PC-9 (cell line): ENCODE data around the gene MRPL55. TPM values are rescaled to one million over a fixed set of nuclear protein-coding genes. Genes with fewer than 3 reads are reported as not detected.

Source experiments
- BruUV-seq: library from RNA; stranded (reverse); fragments of 400-500 nt; replicated peaks from 2 replicates; lab custom pipeline; 2021; lab: Mats Ljungman, UMichigan
- CTCF ChIA-PET: fragments of 300-600 bp; sonication (Branson Sonifier 250); formaldehyde crosslinking; loops from one replicate; lab custom pipeline; 2022; ENCODE audit warnings: antibody characterized with exemption; lab: Charles Lee
- POLR2A ChIA-PET: fragments of 300-600 bp; sonication (Branson Sonifier 250); formaldehyde crosslinking; loops from one replicate; lab custom pipeline; 2022; ENCODE audit warnings: antibody characterized with exemption; ENCODE audit not compliant: unreplicated experiment; lab: Charles Lee
- DNase-seq, 2 experiments: peaks; one replicate each; pipeline versions ENCODE4 v3.0.0 to v3.0.0-alpha.2; 2015 to 2022; ENCODE audit warnings: mixed read lengths in 1 of 2
- H2AFZ ChIP-seq: fragments of 200-600 bp; sonication (generic); 2 replicates; pipeline ENCODE4 v1.8.1; 2017; ENCODE audit warnings: antibody characterized with exemption
- H3F3A ChIP-seq: fragments of 200-600 bp; sonication (generic); 2 replicates; pipeline ENCODE4 v1.8.1; 2017; ENCODE audit warnings: antibody characterized with exemption, mild to moderate bottlenecking, low read depth; ENCODE audit not compliant: insufficient read depth
- H3K27ac ChIP-seq: fragments of 200-600 bp; sonication (generic); 2 replicates; pipeline ENCODE4 v1.6.1; 2016; ENCODE audit warnings: mixed run types
- H3K27me3 ChIP-seq: fragments of 200-600 bp; sonication (generic); 2 replicates; pipeline ENCODE4 v1.6.1; 2016; ENCODE audit warnings: low read depth, mixed run types; ENCODE audit not compliant: insufficient read depth
- H3K36me3 ChIP-seq: fragments of 200-600 bp; sonication (generic); 2 replicates; pipeline ENCODE4 v1.6.1; 2016; ENCODE audit warnings: low read depth, mixed run types
- H3K4me1 ChIP-seq: fragments of 200-600 bp; sonication (generic); replicated peaks from 2 replicates; pipeline ENCODE4 v1.6.1; 2016; ENCODE audit warnings: mixed run types; ENCODE audit not compliant: insufficient read depth
- H3K4me2 ChIP-seq: fragments of 200-600 bp; sonication (generic); 2 replicates; pipeline ENCODE4 v1.6.1; 2017; ENCODE audit warnings: mixed run types
- H3K4me3 ChIP-seq: fragments of 200-600 bp; sonication (generic); 2 replicates; pipeline ENCODE4 v1.6.1; 2016; ENCODE audit warnings: mixed run types
- H3K79me2 ChIP-seq: fragments of 200-600 bp; sonication (generic); 2 replicates; pipeline ENCODE4 v1.6.1; 2017; ENCODE audit warnings: low read depth, mixed run types
- H3K9me2 ChIP-seq: fragments of 200-600 bp; sonication (generic); 2 replicates; pipeline ENCODE4 v1.8.1; 2017; ENCODE audit warnings: mild to moderate bottlenecking; ENCODE audit not compliant: insufficient read depth
- H3K9me3 ChIP-seq: fragments of 200-600 bp; sonication (generic); 2 replicates; pipeline ENCODE4 v1.8.1; 2016; ENCODE audit warnings: low read depth; ENCODE audit not compliant: insufficient read depth
- H4K20me1 ChIP-seq: fragments of 200-600 bp; sonication (generic); 2 replicates; pipeline ENCODE4 v1.8.1; 2017; ENCODE audit not compliant: insufficient read depth
- EZH2 ChIP-seq: fragments of 200-600 bp; sonication (generic); IDR thresholded peaks from 2 replicates; pipeline ENCODE4 v1.8.0; 2017; ENCODE audit warnings: antibody characterized with exemption, low read depth
- intact Hi-C: fragments of 100-400 bp; cut with micrococcal nuclease; formaldehyde crosslinking; loops from one replicate; pipeline ENCODE4 v1.10.0; 2022; ENCODE audit not compliant: unreplicated experiment
- total RNA-seq: library from RNA; stranded (reverse); gene quantifications from 2 replicates; pipeline ENCODE4 v1.2.3, GENCODE V29; 2021
- TF ChIP-seq, protein P1 (sequence below): fragments of 200-600 bp; sonication (generic); conservative IDR thresholded peaks from 2 replicates; pipeline ENCODE4 v1.6.1; 2017; ENCODE audit warnings: mixed run types, antibody characterized with exemption, mild to moderate bottlenecking, moderate library complexity

MRPL55 gene
- total RNA-seq, 1 experiment from 2014 or later: 81.0 TPM

DNA sequence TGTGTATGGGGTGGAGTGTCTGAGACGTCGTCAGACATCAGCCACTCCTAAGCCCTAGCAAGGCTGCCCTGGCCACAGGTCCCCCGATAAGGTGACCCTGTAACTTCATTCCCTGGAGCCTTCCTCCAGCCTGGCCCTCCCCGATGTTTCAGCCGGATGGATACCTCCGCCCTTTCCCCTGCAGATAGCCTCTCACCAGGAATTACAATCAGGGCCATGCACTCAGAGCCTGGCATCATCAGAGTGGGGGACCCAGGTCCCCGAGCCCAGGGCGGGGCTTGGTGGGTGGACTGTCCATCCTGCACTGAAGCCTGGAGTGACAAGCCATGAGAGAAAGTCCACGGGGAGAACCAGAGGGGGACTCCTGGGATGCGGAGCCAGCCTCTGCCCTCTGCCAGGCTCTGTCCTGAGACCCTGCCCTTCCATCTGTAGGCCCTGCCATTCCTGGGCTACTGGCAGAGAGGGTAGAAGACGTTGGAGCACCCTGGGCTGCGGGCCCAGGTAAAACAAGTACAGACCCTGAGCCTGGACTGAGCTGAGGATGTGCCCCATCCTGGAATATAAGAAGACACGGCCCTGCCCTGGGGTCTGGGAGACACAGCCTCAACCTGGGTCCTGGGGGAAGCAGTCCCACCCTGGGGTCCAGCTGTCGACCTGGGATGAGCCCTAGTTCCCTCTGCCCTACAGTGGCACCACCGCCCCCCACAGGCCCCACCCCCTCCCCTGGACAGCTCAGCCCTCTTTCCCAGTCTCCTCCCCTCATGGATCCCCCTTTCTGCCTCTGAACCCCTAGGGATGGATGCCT is 43.4 kb downstream of the MRPL55 start:
- Histone ChIP-seq H3K9me2 (no peaks in the 10 kb centered on the region), H3K4me3 (no peak overlapping the region), H3K9me3 (no peaks in the 10 kb centered on the region), H3K4me1 (no peaks in the 10 kb centered on the region; the same call in 1 of the 2 replicates), H3F3A (no peaks in the 10 kb centered on the region), H3K79me2 (no peaks in the 10 kb centered on the region), H4K20me1 (no peaks in the 10 kb centered on the region), H3K36me3 (no peaks in the 10 kb centered on the region), H3K27me3 (peaks cover 10% of the 10 kb centered on the region; the same call in 1 of the 2 replicates), H2AFZ (no peak overlapping the region), H3K4me2 (no peak overlapping the region), H3K27ac (no peak overlapping the region)
- no peak for DNase-seq
- intact Hi-C loops: no loop called here
- POLR2A ChIA-PET: interaction anchor here (0.6 kb wide), 2 partner anchors 99 to 117 kb away, joined by 9 to 12 read pairs; no protein-coding TSS in a partner anchor
- BruUV-seq: no TSS peak
- CTCF ChIA-PET: interaction anchor here (1.3 kb wide), 1 partner anchor 62 kb away, joined by 3 read pairs; no protein-coding TSS in a partner anchor
- TF ChIP-seq, protein P1, sequence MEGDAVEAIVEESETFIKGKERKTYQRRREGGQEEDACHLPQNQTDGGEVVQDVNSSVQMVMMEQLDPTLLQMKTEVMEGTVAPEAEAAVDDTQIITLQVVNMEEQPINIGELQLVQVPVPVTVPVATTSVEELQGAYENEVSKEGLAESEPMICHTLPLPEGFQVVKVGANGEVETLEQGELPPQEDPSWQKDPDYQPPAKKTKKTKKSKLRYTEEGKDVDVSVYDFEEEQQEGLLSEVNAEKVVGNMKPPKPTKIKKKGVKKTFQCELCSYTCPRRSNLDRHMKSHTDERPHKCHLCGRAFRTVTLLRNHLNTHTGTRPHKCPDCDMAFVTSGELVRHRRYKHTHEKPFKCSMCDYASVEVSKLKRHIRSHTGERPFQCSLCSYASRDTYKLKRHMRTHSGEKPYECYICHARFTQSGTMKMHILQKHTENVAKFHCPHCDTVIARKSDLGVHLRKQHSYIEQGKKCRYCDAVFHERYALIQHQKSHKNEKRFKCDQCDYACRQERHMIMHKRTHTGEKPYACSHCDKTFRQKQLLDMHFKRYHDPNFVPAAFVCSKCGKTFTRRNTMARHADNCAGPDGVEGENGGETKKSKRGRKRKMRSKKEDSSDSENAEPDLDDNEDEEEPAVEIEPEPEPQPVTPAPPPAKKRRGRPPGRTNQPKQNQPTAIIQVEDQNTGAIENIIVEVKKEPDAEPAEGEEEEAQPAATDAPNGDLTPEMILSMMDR: no peak
- no peak for TF ChIP-seq EZH2

- ChIA-PET CTCF (no interaction called here), POLR2A (no interaction called here)
- intact Hi-C loops: no loop called here
- Histone ChIP-seq H3K4me1 (no peaks in the 10 kb centered on the region; the same call in 1 of the 2 replicates), H3F3A (no peaks in the 10 kb centered on the region), H4K20me1 (no peaks in the 10 kb centered on the region), H3K9me2 (no peaks in the 10 kb centered on the region), H3K4me2 (no peak overlapping the region), H2AFZ (no peak overlapping the region), H3K9me3 (no peaks in the 10 kb centered on the region), H3K79me2 (no peaks in the 10 kb centered on the region), H3K27ac (no peak overlapping the region), H3K27me3 (peaks cover 10% of the 10 kb centered on the region; the same call in 1 of the 2 replicates), H3K4me3 (no peak overlapping the region), H3K36me3 (no peaks in the 10 kb centered on the region)
- no peak for DNase-seq
- no TSS peak for BruUV-seq
- TF ChIP-seq, protein P1: no peak
- no peak for TF ChIP-seq EZH2
Observed at GRCh38 chr1:228064741-228065542, 44.2 kb downstream of the MRPL55 start.

- H3K27me3 ChIP-seq: peaks cover 10% of the 10 kb centered on the region; the same call in 1 of the 2 replicates
- POLR2A ChIA-PET: no interaction called here
- H3K4me1 ChIP-seq: no peaks in the 10 kb centered on the region; the same call in 1 of the 2 replicates
- no peak overlapping the region for H3K4me2 ChIP-seq
- H2AFZ ChIP-seq: no peak overlapping the region
- H3K9me2 ChIP-seq: no peaks in the 10 kb centered on the region
- H3K9me3 ChIP-seq: no peaks in the 10 kb centered on the region
- DNase-seq: no peak
- H3K36me3 ChIP-seq: no peaks in the 10 kb centered on the region
- H3K4me3 ChIP-seq: no peak overlapping the region
- H3F3A ChIP-seq: no peaks in the 10 kb centered on the region
- no peaks in the 10 kb centered on the region for H3K79me2 ChIP-seq
- intact Hi-C loops: no loop called here
- no peak overlapping the region for H3K27ac ChIP-seq
- no TSS peak for BruUV-seq
- no peaks in the 10 kb centered on the region for H4K20me1 ChIP-seq
- CTCF ChIA-PET: no interaction called here
- TF ChIP-seq, protein P1: no peak
- TF ChIP-seq EZH2: no peak
Observed at GRCh38 chr1:228064296-228064695, 44.8 kb downstream of the MRPL55 start.
